Measurements from ENCODE around the gene ETV2. TPM values are rescaled to one million over a fixed set of nuclear protein-coding genes. Genes with fewer than 3 reads are reported as not detected.

Gene ETV2
- polyA plus RNA-seq, 1 donor from 2014 or later, result 0.58 TPM

DNA sequence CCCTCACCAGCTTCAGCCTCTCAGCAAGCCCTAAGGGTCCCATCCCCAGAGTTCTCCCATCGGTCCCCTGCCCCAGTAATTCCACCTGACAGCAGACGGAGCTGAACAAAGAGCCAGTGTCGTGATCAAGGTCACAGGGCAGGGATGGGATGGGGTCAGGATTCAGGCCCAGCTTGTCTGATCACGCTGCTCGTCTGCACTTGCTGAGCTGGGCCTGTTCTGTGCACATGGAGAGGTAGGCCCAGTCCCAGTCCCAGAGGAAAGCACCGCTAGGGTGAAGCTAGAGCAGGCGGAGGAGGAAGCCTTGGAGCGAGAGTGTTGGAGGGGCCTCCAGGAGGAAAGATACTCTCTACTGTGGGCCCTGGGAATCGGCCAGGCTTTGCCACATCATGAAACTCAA, 19.8 kb upstream of the ETV2 start:
- Histone ChIP-seq H3K36me3 (ENCODE audit: insufficient read depth, low read length) (no peaks in the 10 kb centered on the region), H3K4me3 (ENCODE audit: low read length) (no peak overlapping the region), H3F3A (ENCODE audit: insufficient read depth, low read length, poor library complexity, severe bottlenecking) (no peaks in the 10 kb centered on the region), H3K9me3 (ENCODE audit: low read length) (no peaks in the 10 kb centered on the region), H3K4me2 (ENCODE audit: low read length) (no peak overlapping the region), H3K79me2 (replicated peaks; ENCODE audit: insufficient read depth, low read length) (no peaks in the 10 kb centered on the region), H3K9ac (ENCODE audit: low read length) (no peak overlapping the region), H3K27me3 (ENCODE audit: insufficient read depth, low read depth, low read length) (no peaks in the 10 kb centered on the region), H3K27ac (ENCODE audit: low read length) (no peak overlapping the region), H4K20me1 (ENCODE audit: insufficient read depth) (no peaks in the 10 kb centered on the region), H3K9me2 (ENCODE audit: insufficient read depth, low read length) (no peaks in the 10 kb centered on the region), H2AFZ (ENCODE audit: low read depth, low read length) (no peak overlapping the region)
- TF ChIP-seq POLR2AphosphoS5 (IDR thresholded peaks at IDR 0.05) (no peak), TAF1 (IDR thresholded peaks at IDR 0.05; ENCODE audit: low read depth) (no peak), EP300 (conservative IDR thresholded peaks at IDR 0.05; ENCODE audit: poor library complexity, severe bottlenecking) (no peak), RAD21 (conservative IDR thresholded peaks at IDR 0.05) (no peak), MXI1 (conservative IDR thresholded peaks at IDR 0.05; ENCODE audit: poor library complexity, severe bottlenecking) (no peak), SMC3 (conservative IDR thresholded peaks at IDR 0.05; ENCODE audit: poor library complexity) (no peak), EZH2 (IDR thresholded peaks at IDR 0.05; ENCODE audit: borderline replicate concordance, insufficient read depth, low read length, poor library complexity, severe bottlenecking) (no peak)
- TF ChIP-seq, protein P1, sequence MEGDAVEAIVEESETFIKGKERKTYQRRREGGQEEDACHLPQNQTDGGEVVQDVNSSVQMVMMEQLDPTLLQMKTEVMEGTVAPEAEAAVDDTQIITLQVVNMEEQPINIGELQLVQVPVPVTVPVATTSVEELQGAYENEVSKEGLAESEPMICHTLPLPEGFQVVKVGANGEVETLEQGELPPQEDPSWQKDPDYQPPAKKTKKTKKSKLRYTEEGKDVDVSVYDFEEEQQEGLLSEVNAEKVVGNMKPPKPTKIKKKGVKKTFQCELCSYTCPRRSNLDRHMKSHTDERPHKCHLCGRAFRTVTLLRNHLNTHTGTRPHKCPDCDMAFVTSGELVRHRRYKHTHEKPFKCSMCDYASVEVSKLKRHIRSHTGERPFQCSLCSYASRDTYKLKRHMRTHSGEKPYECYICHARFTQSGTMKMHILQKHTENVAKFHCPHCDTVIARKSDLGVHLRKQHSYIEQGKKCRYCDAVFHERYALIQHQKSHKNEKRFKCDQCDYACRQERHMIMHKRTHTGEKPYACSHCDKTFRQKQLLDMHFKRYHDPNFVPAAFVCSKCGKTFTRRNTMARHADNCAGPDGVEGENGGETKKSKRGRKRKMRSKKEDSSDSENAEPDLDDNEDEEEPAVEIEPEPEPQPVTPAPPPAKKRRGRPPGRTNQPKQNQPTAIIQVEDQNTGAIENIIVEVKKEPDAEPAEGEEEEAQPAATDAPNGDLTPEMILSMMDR (IDR thresholded peaks at IDR 0.05; ENCODE audit: poor library complexity, severe bottlenecking), result no peak
- TF ChIP-seq, protein P2, sequence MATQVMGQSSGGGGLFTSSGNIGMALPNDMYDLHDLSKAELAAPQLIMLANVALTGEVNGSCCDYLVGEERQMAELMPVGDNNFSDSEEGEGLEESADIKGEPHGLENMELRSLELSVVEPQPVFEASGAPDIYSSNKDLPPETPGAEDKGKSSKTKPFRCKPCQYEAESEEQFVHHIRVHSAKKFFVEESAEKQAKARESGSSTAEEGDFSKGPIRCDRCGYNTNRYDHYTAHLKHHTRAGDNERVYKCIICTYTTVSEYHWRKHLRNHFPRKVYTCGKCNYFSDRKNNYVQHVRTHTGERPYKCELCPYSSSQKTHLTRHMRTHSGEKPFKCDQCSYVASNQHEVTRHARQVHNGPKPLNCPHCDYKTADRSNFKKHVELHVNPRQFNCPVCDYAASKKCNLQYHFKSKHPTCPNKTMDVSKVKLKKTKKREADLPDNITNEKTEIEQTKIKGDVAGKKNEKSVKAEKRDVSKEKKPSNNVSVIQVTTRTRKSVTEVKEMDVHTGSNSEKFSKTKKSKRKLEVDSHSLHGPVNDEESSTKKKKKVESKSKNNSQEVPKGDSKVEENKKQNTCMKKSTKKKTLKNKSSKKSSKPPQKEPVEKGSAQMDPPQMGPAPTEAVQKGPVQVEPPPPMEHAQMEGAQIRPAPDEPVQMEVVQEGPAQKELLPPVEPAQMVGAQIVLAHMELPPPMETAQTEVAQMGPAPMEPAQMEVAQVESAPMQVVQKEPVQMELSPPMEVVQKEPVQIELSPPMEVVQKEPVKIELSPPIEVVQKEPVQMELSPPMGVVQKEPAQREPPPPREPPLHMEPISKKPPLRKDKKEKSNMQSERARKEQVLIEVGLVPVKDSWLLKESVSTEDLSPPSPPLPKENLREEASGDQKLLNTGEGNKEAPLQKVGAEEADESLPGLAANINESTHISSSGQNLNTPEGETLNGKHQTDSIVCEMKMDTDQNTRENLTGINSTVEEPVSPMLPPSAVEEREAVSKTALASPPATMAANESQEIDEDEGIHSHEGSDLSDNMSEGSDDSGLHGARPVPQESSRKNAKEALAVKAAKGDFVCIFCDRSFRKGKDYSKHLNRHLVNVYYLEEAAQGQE (IDR thresholded peaks at IDR 0.05; ENCODE audit: borderline replicate concordance), result no peak

DNA sequence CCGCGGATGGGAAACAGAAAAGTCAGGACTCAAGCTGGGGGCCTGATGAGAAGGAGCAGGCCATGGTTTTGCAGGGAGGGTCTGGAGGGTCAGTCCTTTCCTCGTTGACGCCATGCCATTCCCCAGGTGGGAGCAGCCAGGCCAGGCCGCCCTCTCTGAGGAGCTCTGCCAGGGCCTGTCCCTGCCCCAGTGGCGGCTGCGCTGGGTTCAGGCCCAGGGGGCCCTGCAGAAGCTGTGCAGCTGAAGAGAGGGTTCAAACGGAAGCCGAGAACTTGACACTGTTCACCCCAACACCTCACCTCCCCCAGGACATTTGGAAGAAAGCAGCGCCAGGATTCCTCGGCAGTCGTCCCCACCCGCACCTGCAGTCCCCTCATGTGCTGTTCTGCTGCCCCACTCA, 18.8 kb upstream of the ETV2 start:
- Histone ChIP-seq H3K9me2 (ENCODE audit: insufficient read depth, low read length) (no peaks in the 10 kb centered on the region), H2AFZ (ENCODE audit: low read depth, low read length) (no peak overlapping the region), H3K79me2 (replicated peaks; ENCODE audit: insufficient read depth, low read length) (no peaks in the 10 kb centered on the region), H3K27me3 (ENCODE audit: insufficient read depth, low read depth, low read length) (no peaks in the 10 kb centered on the region), H3K9ac (ENCODE audit: low read length) (no peak overlapping the region), H4K20me1 (ENCODE audit: insufficient read depth) (no peaks in the 10 kb centered on the region), H3K4me3 (ENCODE audit: low read length) (no peak overlapping the region), H3K4me2 (ENCODE audit: low read length) (no peak overlapping the region), H3K36me3 (ENCODE audit: insufficient read depth, low read length) (no peaks in the 10 kb centered on the region), H3K9me3 (ENCODE audit: low read length) (no peaks in the 10 kb centered on the region), H3F3A (ENCODE audit: insufficient read depth, low read length, poor library complexity, severe bottlenecking) (no peaks in the 10 kb centered on the region), H3K27ac (ENCODE audit: low read length) (no peak overlapping the region)
- no peak for TF ChIP-seq EZH2 (IDR thresholded peaks at IDR 0.05; ENCODE audit: borderline replicate concordance, insufficient read depth, low read length, poor library complexity, severe bottlenecking)
